ENCODE measurements around the gene ITGB7. TPM values are rescaled to one million over a fixed set of nuclear protein-coding genes. Genes with fewer than 3 reads are reported as not detected.
"Not testable (repeated sequence)": the region's sequence is repeated elsewhere in the genome, so short reads cannot be mapped to it uniquely, and the experiment has no call there.

ITGB7 gene
- total and polyA plus RNA-seq, 12 donors = 0.33 to 7.4 (median 3.7) TPM

GRCh38 chr12:53181935-53182334 lies 25.1 kb downstream of the ITGB7 start:
- intact Hi-C loops (cut with DNase I) = no loop called here
- Histone ChIP-seq H3K4me3 (peak overlapping the region in 1 of 4 donors; percentile 85), H3K27me3 (no peaks in the 10 kb centered on the region), H3K9me3 (replicated peaks in 1 of 3) (no peaks in the 10 kb centered on the region), H3K27ac (peak overlapping the region in 2 of 5 donors; percentile 78 to 94), H3K36me3 (replicated peaks in 1 of 2) (peaks cover 0 to 43% of the 10 kb centered on the region in 2 donors), H3K4me1 (replicated peaks in 1 of 2) (peaks cover 24 to 42% of the 10 kb centered on the region in 2 donors)
- no peak for TF ChIP-seq POLR2A (IDR thresholded peaks at IDR 0.05)
- no peak for TF ChIP-seq CTCF (IDR thresholded peaks at IDR 0.05)
- WGBS, 4 donors = 68 to 82% (median 76%) methylated on average over 2 of the region's 2 CpGs
- DNase-seq = no peak

- Histone ChIP-seq H3K27me3 (no peaks in the 10 kb centered on the region), H3K4me1 (replicated peaks in 1 of 2) (peaks cover 17 to 36% of the 10 kb centered on the region in 2 donors), H3K36me3 (replicated peaks in 1 of 2) (peaks cover 0 to 35% of the 10 kb centered on the region in 2 donors), H3K27ac (peak overlapping the region; percentile 59 to 97 (median 94)), H3K4me3 (peak overlapping the region; percentile 0 to 85 (median 52)), H3K9me3 (replicated peaks in 1 of 3) (no peaks in the 10 kb centered on the region)
- intact Hi-C loops (cut with DNase I) = no loop called here
- TF ChIP-seq CTCF (IDR thresholded peaks at IDR 0.05) (no peak), POLR2A (IDR thresholded peaks at IDR 0.05) (peak in 1 of 2 donors; percentile 4)
- WGBS, 4 donors = 1 to 4% (median 2%) methylated on average over 9 to 48 of the region's 57 CpGs
- peak; percentile 70 to 82 (median 77) for DNase-seq
Measured at GRCh38 chr12:53180931-53181645, 26.0 kb downstream of the ITGB7 start.

- Histone ChIP-seq H3K27me3 (no peaks in the 10 kb centered on the region), H3K4me1 (replicated peaks in 1 of 2) (peaks cover 17 to 37% of the 10 kb centered on the region in 2 donors), H3K4me3 (peak within 1 kb of the TSS; percentile 0 to 85 (median 52)), H3K9me3 (replicated peaks in 1 of 3) (no peaks in the 10 kb centered on the region), H3K27ac (peak within 1 kb of the TSS; percentile 78 to 97 (median 94)), H3K36me3 (replicated peaks in 1 of 2) (peaks cover 0 to 28% of the 10 kb centered on the region in 2 donors)
- intact Hi-C loops (cut with DNase I) = no loop called here
- 0 to 1% (median 1%) methylated on average over 20 to 70 of the region's 70 CpGs for WGBS, 4 donors
- DNase-seq = peak; percentile 96 to 99 (median 98)
- TF ChIP-seq POLR2A (IDR thresholded peaks at IDR 0.05) (peak; percentile 76 to 86), CTCF (IDR thresholded peaks at IDR 0.05) (peak in 2 of 6 experiments; percentile 10 to 12)
Measured at GRCh38 chr12:53180220-53180930, 26.7 kb downstream of the ITGB7 start, which contains the start of the genes CSAD and ZNF740. Gene CSAD, minus strand, starts transcription at chr12:53180925. Its CDS starts 7,455 bp downstream, at chr12:53173470. Gene ZNF740, plus strand, starts transcription at chr12:53180722. Its CDS starts 1,262 bp downstream, at chr12:53181984.

- no peaks in the 10 kb centered on the region for H3K9me3 ChIP-seq (replicated peaks in 1 of 3)
- H3K4me3 ChIP-seq = peak overlapping the region in 3 of 4 donors; percentile 21 to 85 (median 79)
- H3K36me3 ChIP-seq (replicated peaks in 1 of 2) = peaks cover 0 to 21% of the 10 kb centered on the region in 2 donors
- no peak for TF ChIP-seq POLR2A (IDR thresholded peaks at IDR 0.05)
- TF ChIP-seq CTCF (IDR thresholded peaks at IDR 0.05) = no peak
- H3K27me3 ChIP-seq = no peaks in the 10 kb centered on the region
- DNase-seq = peak in 2 of 7 donors; percentile 32 to 44
- H3K27ac ChIP-seq = peak overlapping the region; percentile 78 to 97 (median 94)
- WGBS, 4 donors = 18 to 24% (median 20%) methylated on average over 7 to 12 of the region's 12 CpGs
- intact Hi-C loops (cut with DNase I) = no loop called here
- H3K4me1 ChIP-seq (replicated peaks in 1 of 2) = peaks cover 17 to 43% of the 10 kb centered on the region in 2 donors
Measured at GRCh38 chr12:53179687-53180219, 27.3 kb downstream of the ITGB7 start.

GRCh38 chr12:53178803-53179202 lies 28.2 kb downstream of the ITGB7 start:
- peaks cover 17 to 45% of the 10 kb centered on the region in 2 donors for H3K4me1 ChIP-seq (replicated peaks in 1 of 2)
- 94 to 96% (median 95%) methylated on average over 14 of the region's 14 CpGs for WGBS, 4 donors
- H3K27ac ChIP-seq; H3K9me3 ChIP-seq (replicated peaks in 1 of 3); H3K27me3 ChIP-seq; intact Hi-C loops (cut with DNase I); H3K4me3 ChIP-seq: not testable (repeated sequence)
- peak in 1 of 7 donors; percentile 49 for DNase-seq
- peaks cover 0 to 14% of the 10 kb centered on the region in 2 donors for H3K36me3 ChIP-seq (replicated peaks in 1 of 2)

- WGBS, 4 donors = 87 to 98% (median 94%) methylated on average over 6 of the region's 6 CpGs
- peaks cover 12 to 31% of the 10 kb centered on the region in 2 donors for H3K4me1 ChIP-seq (replicated peaks in 1 of 2)
- H3K9me3 ChIP-seq (replicated peaks in 1 of 3); intact Hi-C loops (cut with DNase I); H3K27ac ChIP-seq; H3K36me3 ChIP-seq (replicated peaks in 1 of 2); H3K27me3 ChIP-seq; H3K4me3 ChIP-seq: not testable (repeated sequence)
- peak in 2 of 7 donors; percentile 12 to 35 for DNase-seq
Measured at GRCh38 chr12:53177447-53177846, 29.6 kb downstream of the ITGB7 start.

All from adrenal gland (tissue), 12 donors.